ENCODE data around the gene TAF12.
A peak's percentile ranks its signal among the peaks of the same experiment; 100 is the strongest.
"Not testable (repeated sequence)": the region's sequence is repeated elsewhere in the genome, so short reads cannot be mapped to it uniquely, and the experiment has no call there.

TAF12 gene

DNA sequence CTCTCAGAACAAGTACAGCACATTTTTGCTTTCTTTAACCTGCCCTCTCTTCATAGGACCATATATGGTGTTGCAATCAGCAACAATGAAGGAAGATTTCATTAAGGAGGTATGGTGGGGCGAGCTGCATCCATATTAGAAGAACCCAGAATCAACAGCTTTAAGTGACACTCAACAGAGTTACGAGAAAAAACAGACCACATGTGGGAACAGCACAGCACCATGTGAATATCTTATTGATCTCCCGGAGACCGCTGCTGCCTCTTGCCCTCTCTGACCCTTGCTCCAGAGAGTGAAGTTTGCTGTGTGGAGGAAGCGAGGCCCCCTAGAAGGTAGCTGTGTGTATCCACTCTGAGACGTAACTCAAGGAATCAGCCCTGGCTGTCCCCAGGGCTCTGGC is 37.9 kb downstream of the TAF12 start:
- no peak overlapping the region for H3K4me3 Mint-ChIP-seq
- H3K27ac Mint-ChIP-seq = no peak overlapping the region
- DNase-seq = no peak
- H3K4me1 Mint-ChIP-seq = no peaks in the 10 kb centered on the region
- no peaks in the 10 kb centered on the region for H3K27me3 Mint-ChIP-seq
- no peaks in the 10 kb centered on the region for H3K9me3 Mint-ChIP-seq
- CTCF ChIA-PET = interaction anchor here (0.9 to 2.5 kb wide), 4 partner anchors 23 to 245 kb away, joined by 3 to 6 read pairs (median 4); no protein-coding TSS in a partner anchor
- peaks cover 31% of the 10 kb centered on the region for H3K36me3 Mint-ChIP-seq

GRCh38 chr1:28604411-28604810 is 38.5 kb downstream of the TAF12 start:
- H3K4me3 Mint-ChIP-seq = no peak overlapping the region
- CTCF ChIA-PET = interaction anchor here (0.9 to 2.5 kb wide), 5 partner anchors 23 to 244 kb away, joined by 3 to 6 read pairs (median 3); no protein-coding TSS in a partner anchor

GRCh38 chr1:28602536-28603439 is 40.1 kb downstream of the TAF12 start:
- H3K27me3 Mint-ChIP-seq = no peaks in the 10 kb centered on the region
- H3K4me1 Mint-ChIP-seq = peaks cover 6% of the 10 kb centered on the region
- H3K4me3 Mint-ChIP-seq = no peak overlapping the region
- H3K36me3 Mint-ChIP-seq = peaks cover 28% of the 10 kb centered on the region
- no peak overlapping the region for H3K27ac Mint-ChIP-seq
- peak; percentile 52 for DNase-seq
- CTCF ChIA-PET = interaction anchor here (0.6 to 2.5 kb wide), 13 partner anchors 13 to 354 kb away, joined by 3 to 8 read pairs (median 3); no protein-coding TSS in a partner anchor
- no peaks in the 10 kb centered on the region for H3K9me3 Mint-ChIP-seq

More at GRCh38 chr1:28604411-28604810, 38.5 kb downstream of the TAF12 start:
- H3K36me3 Mint-ChIP-seq = peaks cover 28% of the 10 kb centered on the region
- no peaks in the 10 kb centered on the region for H3K27me3 Mint-ChIP-seq
- DNase-seq = no peak
- H3K27ac Mint-ChIP-seq = no peak overlapping the region
- H3K4me1 Mint-ChIP-seq = no peaks in the 10 kb centered on the region
- no peaks in the 10 kb centered on the region for H3K9me3 Mint-ChIP-seq

DNA sequence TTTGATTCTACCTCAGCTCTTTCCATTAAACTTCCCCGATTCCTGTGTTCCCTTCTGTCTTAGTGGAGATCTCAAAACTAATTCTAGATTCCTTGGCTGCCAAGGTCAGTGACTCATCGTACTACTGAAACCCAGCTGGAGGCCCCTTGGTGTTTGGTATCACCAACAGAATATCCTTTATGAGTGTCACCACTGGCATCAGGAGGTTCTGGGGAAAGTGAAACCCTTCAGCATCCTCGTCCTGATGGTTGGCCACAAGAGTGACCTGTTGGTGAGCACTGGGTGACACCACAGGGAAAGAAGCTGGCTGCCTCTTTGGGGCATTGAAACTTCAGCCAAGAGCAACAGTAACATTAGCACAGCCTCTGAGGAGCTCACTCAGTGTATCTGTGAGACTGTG is 41.2 kb downstream of the TAF12 start:
- peak overlapping the region; percentile 19 for H3K27ac Mint-ChIP-seq
- H3K9me3 Mint-ChIP-seq = no peaks in the 10 kb centered on the region
- CTCF ChIA-PET = interaction anchor here (1.3 to 1.5 kb wide), 2 partner anchors 12 to 22 kb away, joined by 3 to 4 read pairs; no protein-coding TSS in a partner anchor
- H3K36me3 Mint-ChIP-seq = peaks cover 27% of the 10 kb centered on the region
- H3K4me1 Mint-ChIP-seq = peaks cover 6% of the 10 kb centered on the region
- H3K4me3 Mint-ChIP-seq = no peak overlapping the region
- DNase-seq = no peak
- no peaks in the 10 kb centered on the region for H3K27me3 Mint-ChIP-seq

DNA sequence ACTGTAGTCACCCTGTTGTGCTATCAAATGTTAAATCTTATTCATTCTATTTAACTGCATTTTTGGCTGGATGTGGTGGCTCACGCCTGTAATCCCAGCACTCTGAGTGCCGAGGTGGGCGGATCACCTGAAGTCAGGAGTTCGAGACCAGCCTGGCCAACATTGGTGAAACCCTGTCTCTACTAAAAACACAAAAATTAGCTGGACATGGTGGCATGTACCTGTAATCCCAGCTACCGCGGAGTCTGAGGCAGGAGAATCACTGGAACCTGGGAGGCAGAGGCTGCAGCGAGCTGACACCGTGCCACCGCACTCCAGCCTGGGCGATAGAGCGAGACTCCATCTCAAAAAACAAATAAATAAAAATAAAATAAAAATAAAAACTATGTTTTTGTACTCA is 46.6 kb downstream of the TAF12 start:
- not testable (repeated sequence) for H3K36me3 Mint-ChIP-seq, H3K27ac Mint-ChIP-seq, H3K9me3 Mint-ChIP-seq, H3K4me3 Mint-ChIP-seq, DNase-seq
- CTCF ChIA-PET = interaction anchor here (0.8 kb wide), 1 partner anchor 236 kb away, joined by 3 read pairs; no protein-coding TSS in a partner anchor
- Mint-ChIP-seq H3K4me1 (peaks cover 15% of the 10 kb centered on the region), H3K27me3 (peaks cover 23% of the 10 kb centered on the region)

DNA sequence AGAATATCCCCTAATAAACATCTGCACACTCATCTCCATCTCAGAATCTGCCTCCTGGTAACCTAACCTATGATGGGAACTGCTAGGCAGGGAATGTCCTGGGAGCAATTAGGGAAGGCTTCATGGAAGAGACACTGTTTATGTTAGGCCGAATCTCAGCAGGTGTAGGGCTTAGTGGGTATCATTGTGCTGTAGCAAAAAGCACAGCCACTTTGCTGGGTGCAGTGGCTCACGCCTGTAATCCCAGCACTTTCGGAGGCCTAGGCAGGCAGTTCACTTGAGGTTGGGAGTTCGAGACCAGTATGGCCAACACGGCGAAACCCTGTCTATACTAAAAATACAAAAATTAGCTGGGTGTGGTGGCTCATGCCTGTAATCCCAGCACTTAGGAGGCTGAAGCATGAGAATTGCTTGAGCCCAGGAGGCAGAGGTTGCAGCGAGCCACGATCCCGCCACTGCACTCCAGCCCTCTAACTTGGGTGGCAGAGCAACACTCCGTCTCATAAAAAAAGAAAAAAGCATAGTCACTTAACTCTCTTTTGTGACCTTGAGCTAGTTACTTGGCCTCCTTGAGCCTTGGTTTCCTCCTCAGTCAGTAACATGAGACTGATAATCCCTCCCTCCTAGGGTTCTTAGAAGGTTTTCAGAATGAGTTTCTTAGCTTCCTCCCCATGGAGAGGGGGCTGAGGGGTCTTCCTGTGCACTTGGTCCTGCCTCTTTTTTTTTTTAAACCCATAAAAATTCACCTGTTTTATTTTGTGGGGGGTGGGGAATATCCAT is 47.3 kb downstream of the TAF12 start:
- H3K27me3 Mint-ChIP-seq = peaks cover 29% of the 10 kb centered on the region
- no peaks in the 10 kb centered on the region for H3K9me3 Mint-ChIP-seq
- DNase-seq = no peak
- CTCF ChIA-PET = interaction anchor here (0.8 kb wide), 1 partner anchor 236 kb away, joined by 3 read pairs; no protein-coding TSS in a partner anchor
- H3K4me1 Mint-ChIP-seq = peaks cover 15% of the 10 kb centered on the region
- no peak overlapping the region for H3K27ac Mint-ChIP-seq
- H3K4me3 Mint-ChIP-seq = no peak overlapping the region
- H3K36me3 Mint-ChIP-seq = peaks cover 2% of the 10 kb centered on the region

DNA sequence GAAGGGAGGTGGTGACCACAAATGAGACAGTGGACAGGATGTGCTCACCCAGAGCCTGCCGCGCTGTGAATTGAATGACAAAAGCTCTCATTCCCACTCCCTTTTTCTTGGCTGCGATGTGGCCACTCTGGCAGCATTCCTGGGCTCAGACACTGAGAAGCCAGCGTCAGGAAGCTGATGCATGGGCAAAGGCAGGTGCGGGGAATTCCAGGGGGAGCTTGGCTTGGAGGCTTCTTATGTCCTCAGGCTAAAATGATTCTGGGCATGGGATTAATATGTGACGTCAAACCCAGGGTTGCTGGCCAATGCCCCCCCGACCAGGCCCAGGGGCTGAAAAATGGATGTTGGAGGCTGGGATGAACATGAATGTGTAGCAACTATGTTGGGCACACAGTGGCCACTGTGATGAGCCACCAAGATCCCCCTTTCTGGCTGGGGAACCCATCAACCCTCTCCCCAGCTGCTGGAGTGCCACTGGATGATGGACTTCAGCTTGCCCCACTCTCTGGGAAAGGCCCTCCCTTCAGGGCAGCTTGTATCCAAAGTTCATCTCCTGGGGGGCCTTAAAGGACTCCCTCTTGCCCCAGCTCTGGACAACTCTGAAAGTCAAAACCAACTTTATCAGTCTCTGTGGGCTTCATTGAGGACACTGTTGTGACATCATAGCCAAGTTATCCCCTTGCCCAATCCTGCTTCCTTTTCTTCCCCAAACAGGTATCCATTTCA is 48.0 kb downstream of the TAF12 start:
- H3K36me3 Mint-ChIP-seq, DNase-seq, H3K9me3 Mint-ChIP-seq, H3K4me3 Mint-ChIP-seq, CTCF ChIA-PET, H3K27ac Mint-ChIP-seq: not testable (repeated sequence)
- peaks cover 15% of the 10 kb centered on the region for H3K4me1 Mint-ChIP-seq
- H3K27me3 Mint-ChIP-seq = peaks cover 34% of the 10 kb centered on the region

DNA sequence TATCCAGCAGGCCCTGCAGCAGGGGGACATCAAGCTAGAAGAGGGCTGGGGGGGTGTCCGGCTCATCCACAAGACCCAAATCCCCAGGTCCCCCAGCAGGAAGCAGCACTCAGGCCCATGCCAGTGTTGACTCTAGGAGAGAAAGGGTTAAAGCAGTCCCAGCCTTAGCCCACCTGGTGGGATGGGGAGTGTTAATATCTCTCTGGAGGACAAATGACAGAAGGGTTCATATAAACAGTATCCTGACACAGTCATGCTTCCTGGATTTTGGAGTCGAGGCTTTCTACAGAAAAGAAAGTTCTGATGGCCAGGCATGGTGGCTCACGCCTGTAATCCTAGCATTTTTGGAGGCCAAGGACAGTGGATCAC is 48.9 kb downstream of the TAF12 start:
- H3K9me3 Mint-ChIP-seq, H3K27ac Mint-ChIP-seq, H3K4me3 Mint-ChIP-seq, CTCF ChIA-PET, H3K36me3 Mint-ChIP-seq, DNase-seq: not testable (repeated sequence)
- H3K27me3 Mint-ChIP-seq = peaks cover 34% of the 10 kb centered on the region
- peaks cover 12% of the 10 kb centered on the region for H3K4me1 Mint-ChIP-seq

DNA sequence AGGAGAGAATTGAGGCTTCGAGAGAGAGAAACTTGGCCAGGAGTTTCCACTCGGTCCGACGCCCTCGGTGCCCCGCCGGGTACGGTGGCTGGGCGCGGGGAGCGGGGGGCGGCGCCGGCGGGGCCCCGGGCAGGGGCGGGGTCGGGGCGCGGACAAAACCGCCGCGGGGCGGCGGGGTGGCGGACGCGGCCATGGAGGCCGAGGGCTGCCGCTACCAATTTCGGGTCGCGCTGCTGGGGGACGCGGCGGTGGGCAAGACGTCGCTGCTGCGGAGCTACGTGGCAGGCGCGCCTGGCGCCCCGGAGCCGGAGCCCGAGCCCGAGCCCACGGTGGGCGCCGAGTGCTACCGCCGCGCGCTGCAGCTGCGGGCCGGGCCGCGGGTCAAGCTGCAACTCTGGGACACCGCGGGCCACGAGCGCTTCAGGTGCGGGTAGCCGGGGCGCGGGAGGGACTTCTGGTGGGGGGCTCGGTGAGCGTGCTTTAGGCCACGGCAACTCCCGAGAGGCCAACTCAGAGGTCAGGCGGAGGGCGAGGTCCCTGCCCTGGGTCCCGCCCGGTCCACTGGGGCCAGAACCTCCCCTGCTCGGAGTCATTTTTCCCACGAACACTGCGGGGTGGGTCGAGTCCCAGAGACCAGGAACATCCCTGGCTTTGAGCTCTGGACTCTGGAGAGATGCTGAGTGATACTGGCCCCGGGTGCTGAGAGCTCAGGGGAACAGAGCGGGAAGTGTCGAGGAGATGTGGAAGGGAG is 50.4 kb downstream of the TAF12 start:
- Mint-ChIP-seq H3K4me3 (peak overlapping the region; percentile 74), H3K36me3 (peaks cover 2% of the 10 kb centered on the region), H3K4me1 (peaks cover 9% of the 10 kb centered on the region), H3K27me3 (peaks cover 34% of the 10 kb centered on the region), H3K9me3 (no peaks in the 10 kb centered on the region), H3K27ac (no peak overlapping the region)
- DNase-seq = no peak
- CTCF ChIA-PET = no interaction called here

- Mint-ChIP-seq H3K36me3 (peaks cover 2% of the 10 kb centered on the region), H3K4me1 (peaks cover 9% of the 10 kb centered on the region), H3K4me3 (peak within 1 kb of the TSS; percentile 74), H3K27ac (no peak within 1 kb of the TSS), H3K27me3 (peaks cover 34% of the 10 kb centered on the region), H3K9me3 (no peaks in the 10 kb centered on the region)
- peak; percentile 44 for DNase-seq
- CTCF ChIA-PET = no interaction called here
These were observed 51.1 kb downstream of the TAF12 start, which contains the start of gene RAB42 for GRCh38 chr1:28591708-28592320. Gene RAB42, plus strand, starts transcription at chr1:28592265. Its CDS starts 247 bp downstream, at chr1:28592512.

DNA sequence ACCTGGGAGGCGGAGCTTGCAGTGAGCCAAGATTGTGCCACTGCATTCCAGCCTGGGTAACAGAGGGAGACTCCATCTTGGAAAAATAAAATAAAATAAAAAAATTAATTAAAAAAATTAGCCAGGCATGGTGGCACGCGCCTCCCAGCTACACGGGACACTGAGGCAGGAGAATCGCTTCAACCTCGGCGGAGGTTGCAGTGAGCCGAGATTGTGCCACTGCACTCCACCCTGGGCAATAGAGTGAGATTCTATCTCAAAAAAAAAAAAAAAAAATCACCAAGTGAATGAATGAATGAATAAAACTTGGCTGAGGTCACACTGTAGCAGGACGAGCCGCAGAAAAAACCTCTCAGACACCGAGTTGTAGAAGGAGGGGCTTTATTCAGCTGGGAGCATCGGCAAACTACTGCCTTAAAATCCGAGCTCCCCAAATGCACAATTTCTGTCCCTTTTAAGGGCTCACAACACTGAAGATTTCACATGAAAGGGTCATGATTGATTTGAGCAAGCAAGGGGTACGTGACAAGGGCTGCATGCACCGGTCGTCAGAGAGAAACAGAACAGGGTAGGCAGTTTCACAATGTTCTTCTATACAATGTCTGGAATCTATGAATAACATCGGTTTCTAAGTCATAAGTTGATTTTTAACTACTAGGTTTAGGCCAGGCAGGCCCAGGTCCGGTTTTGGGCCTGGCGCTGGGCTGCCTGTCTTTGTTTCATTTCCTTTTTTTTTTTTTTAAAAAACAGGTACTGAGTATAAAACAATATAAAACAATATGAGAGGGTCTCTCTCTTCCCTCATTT is 56.1 kb downstream of the TAF12 start:
- H3K9me3 Mint-ChIP-seq, H3K36me3 Mint-ChIP-seq, H3K27ac Mint-ChIP-seq, CTCF ChIA-PET, H3K4me3 Mint-ChIP-seq, DNase-seq: not testable (repeated sequence)
- peaks cover 16% of the 10 kb centered on the region for H3K27me3 Mint-ChIP-seq
- H3K4me1 Mint-ChIP-seq = peaks cover 14% of the 10 kb centered on the region

DNA sequence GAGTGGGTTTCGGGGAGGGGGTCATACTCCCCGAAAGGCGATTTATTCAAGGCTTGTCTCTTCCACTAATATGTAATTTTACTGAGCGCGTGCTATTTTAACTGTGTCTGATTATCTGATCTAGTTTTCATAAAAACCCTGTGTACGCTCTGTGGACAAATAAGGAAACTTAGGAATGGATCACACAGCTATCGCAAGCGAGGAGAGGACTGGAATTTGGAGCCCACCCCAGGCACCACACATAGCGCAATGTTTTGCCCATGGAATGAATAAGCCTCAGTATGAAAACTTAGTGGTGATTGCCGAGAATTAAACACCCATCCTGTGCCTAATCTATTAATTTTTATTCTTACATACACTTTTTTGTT is 60.6 kb downstream of the TAF12 start:
- peaks cover 39% of the 10 kb centered on the region for H3K4me1 Mint-ChIP-seq
- H3K9me3 Mint-ChIP-seq = no peaks in the 10 kb centered on the region
- no peaks in the 10 kb centered on the region for H3K27me3 Mint-ChIP-seq
- H3K4me3 Mint-ChIP-seq = peak overlapping the region; percentile 85
- peaks cover 36% of the 10 kb centered on the region for H3K36me3 Mint-ChIP-seq
- DNase-seq = no peak
- CTCF ChIA-PET = interaction anchor here (0.5 to 3.5 kb wide), 8 partner anchors 11 to 459 kb away, joined by 3 to 18 read pairs (median 4); partner anchors contain the start of gene TAF12
- H3K27ac Mint-ChIP-seq = peak overlapping the region; percentile 89
